Retinal pigment epithelial cell (primary cell): ENCODE data around the gene AKAP6.

Experiments used
- DNase-seq: peaks from one replicate; pipeline ENCODE4 v3.0.0-alpha.2; 2010; ENCODE audit warnings: low read depth
- H3K4me3 ChIP-seq: 2 replicates; pipeline ENCODE4 v1.5.1; 2011; ENCODE audit warnings: mild to moderate bottlenecking, low read length, control low read depth, moderate library complexity
- CTCF ChIP-seq: conservative IDR thresholded peaks from 2 replicates; pipeline ENCODE4 v1.5.1; 2011; ENCODE audit warnings: low read depth, low read length, control low read depth, inconsistent platforms

Gene AKAP6

GRCh38 chr14:32561520-32561919 lies 232.4 kb downstream of the AKAP6 start:
- peak; percentile 86 for DNase-seq
- H3K4me3 ChIP-seq: no peak overlapping the region
- no peak for TF ChIP-seq CTCF

- DNase-seq: no peak
- TF ChIP-seq CTCF: no peak
- H3K4me3 ChIP-seq: no peak overlapping the region
These were observed 235.5 kb downstream of the AKAP6 start for GRCh38 chr14:32564596-32564995.

- no peak for TF ChIP-seq CTCF
- no peak for DNase-seq
- H3K4me3 ChIP-seq: no peak overlapping the region
These were observed 236.2 kb downstream of the AKAP6 start for GRCh38 chr14:32565256-32565655.

- no peak overlapping the region for H3K4me3 ChIP-seq
- no peak for TF ChIP-seq CTCF
- DNase-seq: no peak
These were observed 238.7 kb downstream of the AKAP6 start for GRCh38 chr14:32567543-32568384.

GRCh38 chr14:32571551-32571950 lies 242.5 kb downstream of the AKAP6 start:
- no peak for TF ChIP-seq CTCF
- peak; percentile 86 for DNase-seq
- H3K4me3 ChIP-seq: no peak overlapping the region

- DNase-seq: no peak
- H3K4me3 ChIP-seq: no peak overlapping the region
- TF ChIP-seq CTCF: no peak
These were observed 243.1 kb downstream of the AKAP6 start for GRCh38 chr14:32571995-32572866.
